ENCODE measurements around the gene TMEM101.

DNA sequence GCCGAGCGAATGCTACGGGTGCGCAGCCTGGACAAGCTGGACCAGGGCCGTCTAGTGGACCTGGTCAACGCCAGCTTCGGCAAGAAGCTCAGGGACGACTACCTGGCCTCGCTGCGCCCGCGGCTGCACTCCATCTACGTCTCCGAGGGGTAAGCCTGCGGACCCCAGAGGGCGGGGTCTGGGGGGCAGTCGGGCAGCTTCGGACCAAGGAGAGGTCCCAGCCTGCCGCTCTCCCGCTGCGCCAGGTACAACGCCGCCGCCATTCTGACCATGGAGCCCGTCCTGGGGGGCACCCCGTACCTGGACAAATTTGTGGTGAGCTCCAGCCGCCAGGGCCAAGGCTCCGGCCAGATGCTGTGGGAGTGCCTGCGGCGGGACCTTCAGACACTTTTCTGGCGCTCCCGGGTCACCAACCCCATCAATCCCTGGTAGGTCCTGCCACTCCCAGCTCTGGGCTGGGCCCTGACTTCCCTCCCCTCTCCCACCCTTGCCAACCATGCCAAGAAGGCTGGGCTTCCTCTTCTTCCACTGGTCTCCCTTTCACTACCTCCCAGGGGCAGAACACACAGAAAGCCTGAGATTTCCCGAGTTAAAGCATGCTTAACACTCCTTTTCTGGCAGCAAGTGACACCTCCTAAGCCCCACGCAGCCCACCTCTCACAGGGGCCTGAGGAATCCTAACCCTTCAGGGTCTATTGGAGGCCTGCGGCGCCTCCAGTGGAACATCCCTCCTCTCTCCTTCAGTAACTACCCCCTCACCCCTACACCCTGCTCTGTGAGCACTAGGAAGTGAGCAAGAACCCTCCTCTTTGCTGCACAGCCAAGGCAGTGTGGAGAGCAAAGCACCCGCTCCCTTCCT lies 7.2 kb downstream of the TMEM101 start:
- TF ChIP-seq, protein P1, sequence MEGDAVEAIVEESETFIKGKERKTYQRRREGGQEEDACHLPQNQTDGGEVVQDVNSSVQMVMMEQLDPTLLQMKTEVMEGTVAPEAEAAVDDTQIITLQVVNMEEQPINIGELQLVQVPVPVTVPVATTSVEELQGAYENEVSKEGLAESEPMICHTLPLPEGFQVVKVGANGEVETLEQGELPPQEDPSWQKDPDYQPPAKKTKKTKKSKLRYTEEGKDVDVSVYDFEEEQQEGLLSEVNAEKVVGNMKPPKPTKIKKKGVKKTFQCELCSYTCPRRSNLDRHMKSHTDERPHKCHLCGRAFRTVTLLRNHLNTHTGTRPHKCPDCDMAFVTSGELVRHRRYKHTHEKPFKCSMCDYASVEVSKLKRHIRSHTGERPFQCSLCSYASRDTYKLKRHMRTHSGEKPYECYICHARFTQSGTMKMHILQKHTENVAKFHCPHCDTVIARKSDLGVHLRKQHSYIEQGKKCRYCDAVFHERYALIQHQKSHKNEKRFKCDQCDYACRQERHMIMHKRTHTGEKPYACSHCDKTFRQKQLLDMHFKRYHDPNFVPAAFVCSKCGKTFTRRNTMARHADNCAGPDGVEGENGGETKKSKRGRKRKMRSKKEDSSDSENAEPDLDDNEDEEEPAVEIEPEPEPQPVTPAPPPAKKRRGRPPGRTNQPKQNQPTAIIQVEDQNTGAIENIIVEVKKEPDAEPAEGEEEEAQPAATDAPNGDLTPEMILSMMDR (conservative IDR thresholded peaks at IDR 0.05), result no peak
- no peak for TF ChIP-seq EZH2 (IDR thresholded peaks at IDR 0.05; ENCODE audit: low read depth)

Data from PC-9 (cell line).